GM23338 (cell line): ENCODE measurements around the gene ERBB4. TPM values are rescaled to one million over a fixed set of nuclear protein-coding genes. Genes with fewer than 3 reads are reported as not detected.

Experiments
- ATAC-seq: fragments of 200-7000 bp; cut with Tn5 transposase; 3 replicates; pipeline ENCODE4 v1.9.1; 2020
- DNase-seq: peaks from one replicate; pipeline ENCODE4 v3.0.0-alpha.2; 2015; ENCODE audit warnings: low spot score
- H2AFZ ChIP-seq: fragments of 200-600 bp; sonication (generic); 2 replicates; pipeline ENCODE4 v1.8.0; 2016; ENCODE audit warnings: antibody characterized with exemption, mild to moderate bottlenecking, moderate library complexity
- H3F3A ChIP-seq: fragments of 200-600 bp; sonication (generic); replicated peaks from 2 replicates; pipeline ENCODE4 v1.8.0; 2017; ENCODE audit warnings: antibody characterized with exemption, mixed run types, low read depth
- H3K27ac ChIP-seq: fragments of 200-600 bp; sonication (generic); 2 replicates; pipeline ENCODE4 v1.6.1; 2016; ENCODE audit warnings: low read depth
- H3K27me3 ChIP-seq: fragments of 200-600 bp; sonication (generic); 2 replicates; pipeline ENCODE4 v1.8.0; 2016; ENCODE audit warnings: mild to moderate bottlenecking, mixed run types, moderate library complexity; ENCODE audit not compliant: insufficient read depth
- H3K36me3 ChIP-seq: fragments of 200-600 bp; sonication (generic); 2 replicates; pipeline ENCODE4 v1.8.0; 2016; ENCODE audit warnings: mild to moderate bottlenecking; ENCODE audit not compliant: insufficient read depth
- H3K4me1 ChIP-seq: fragments of 200-600 bp; sonication (generic); 2 replicates; pipeline ENCODE4 v1.8.0; 2016; ENCODE audit warnings: mild to moderate bottlenecking, moderate library complexity; ENCODE audit not compliant: insufficient read depth
- H3K4me2 ChIP-seq: fragments of 200-600 bp; sonication (generic); 2 replicates; pipeline ENCODE4 v1.7.1; 2017; ENCODE audit warnings: mixed run types
- H3K4me3 ChIP-seq: fragments of 200-600 bp; sonication (generic); 2 replicates; pipeline ENCODE4 v1.6.1; 2016; ENCODE audit warnings: mixed run types
- H3K79me2 ChIP-seq: fragments of 200-600 bp; sonication (generic); replicated peaks from 2 replicates; pipeline ENCODE4 v1.8.0; 2017; ENCODE audit warnings: mild to moderate bottlenecking; ENCODE audit not compliant: insufficient read depth
- H3K9me2 ChIP-seq: fragments of 200-600 bp; sonication (generic); 2 replicates; pipeline ENCODE4 v1.8.0; 2017; ENCODE audit not compliant: insufficient read depth
- H4K20me1 ChIP-seq: fragments of 200-600 bp; sonication (generic); replicated peaks from 2 replicates; pipeline ENCODE4 v1.8.0; 2017; ENCODE audit warnings: mild to moderate bottlenecking; ENCODE audit not compliant: insufficient read depth
- H3K27ac Mint-ChIP-seq: 2 replicates; pipeline ENCODE4 v1.8.0; 2020; ENCODE audit warnings: inconsistent platforms, mild to moderate bottlenecking, moderate library complexity, mixed read lengths
- H3K27me3 Mint-ChIP-seq: 3 replicates; pipeline ENCODE4 v1.8.0; 2022; ENCODE audit warnings: low read depth, mild to moderate bottlenecking, moderate library complexity, mixed read lengths, inconsistent platforms; ENCODE audit not compliant: insufficient read depth, poor library complexity
- H3K36me3 Mint-ChIP-seq: 3 replicates; pipeline ENCODE4 v1.8.0; 2021; ENCODE audit warnings: low read depth, mild to moderate bottlenecking, inconsistent platforms, moderate library complexity, mixed read lengths
- H3K4me1 Mint-ChIP-seq: 3 replicates; pipeline ENCODE4 v1.8.0; 2020; ENCODE audit warnings: mild to moderate bottlenecking, inconsistent platforms, mixed read lengths
- H3K4me3 Mint-ChIP-seq: 3 replicates; pipeline ENCODE4 v1.8.0; 2021; ENCODE audit warnings: moderate library complexity, mild to moderate bottlenecking, inconsistent platforms, mixed read lengths
- H3K9me3 Mint-ChIP-seq: 3 replicates; pipeline ENCODE4 v1.8.0; 2020; ENCODE audit warnings: moderate library complexity, mild to moderate bottlenecking, inconsistent platforms, mixed read lengths
- CTCF ChIP-seq, 2 experiments: fragments of 200-600 bp in 1 of 2; sonication (generic) in 1 of 2; conservative IDR thresholded peaks; 2 replicates each; pipeline versions ENCODE4 v1.5.1 to v1.6.1; 2016 to 2017; ENCODE audit warnings: antibody characterized with exemption in 2 of 2, low read depth in 2 of 2, mild to moderate bottlenecking in 2 of 2, moderate library complexity in 1 of 2
- REST ChIP-seq: IDR thresholded peaks from one replicate; pipeline ENCODE4 v1.6.1; 2018; ENCODE audit warnings: antibody characterized with exemption; ENCODE audit not compliant: unreplicated experiment
- polyA plus RNA-seq: library from polyadenylated mRNA; unstranded; fragments of >200 nt; fragmentation: Nextera tagmentation; extraction: Ambion mirVana; gene quantifications from 2 replicates; pipeline ENCODE4 v1.2.1, GENCODE V29; 2016
- total RNA-seq: library from RNA; depleted of rRNA; stranded (reverse); fragments of >200 nt; shearing (Covaris generic); gene quantifications from 2 replicates; pipeline ENCODE4 v1.2.3, GENCODE V29; 2014
- TF ChIP-seq, protein P1 (sequence below): fragments of 250-450 bp; sonication (Bioruptor Pico); IDR thresholded peaks from 2 replicates; pipeline ENCODE4 v1.5.0; 2020; ENCODE audit warnings: mild to moderate bottlenecking, moderate library complexity

Gene ERBB4
- total and polyA plus RNA-seq, 2 experiments from 2014 or later = 0.73 to 1.1 TPM

- H3K4me2 ChIP-seq = no peak overlapping the region
- H3K4me1 Mint-ChIP-seq = no peaks in the 10 kb centered on the region
- H3K4me3 ChIP-seq = no peak overlapping the region
- ATAC-seq = peak; percentile 45
- no peak overlapping the region for H2AFZ ChIP-seq
- H3K36me3 ChIP-seq = no peaks in the 10 kb centered on the region
- H3F3A ChIP-seq = no peaks in the 10 kb centered on the region
- peak; percentile 31 for DNase-seq
- H3K27ac ChIP-seq = no peak overlapping the region
- no peaks in the 10 kb centered on the region for H3K36me3 Mint-ChIP-seq
- TF ChIP-seq, protein P1, sequence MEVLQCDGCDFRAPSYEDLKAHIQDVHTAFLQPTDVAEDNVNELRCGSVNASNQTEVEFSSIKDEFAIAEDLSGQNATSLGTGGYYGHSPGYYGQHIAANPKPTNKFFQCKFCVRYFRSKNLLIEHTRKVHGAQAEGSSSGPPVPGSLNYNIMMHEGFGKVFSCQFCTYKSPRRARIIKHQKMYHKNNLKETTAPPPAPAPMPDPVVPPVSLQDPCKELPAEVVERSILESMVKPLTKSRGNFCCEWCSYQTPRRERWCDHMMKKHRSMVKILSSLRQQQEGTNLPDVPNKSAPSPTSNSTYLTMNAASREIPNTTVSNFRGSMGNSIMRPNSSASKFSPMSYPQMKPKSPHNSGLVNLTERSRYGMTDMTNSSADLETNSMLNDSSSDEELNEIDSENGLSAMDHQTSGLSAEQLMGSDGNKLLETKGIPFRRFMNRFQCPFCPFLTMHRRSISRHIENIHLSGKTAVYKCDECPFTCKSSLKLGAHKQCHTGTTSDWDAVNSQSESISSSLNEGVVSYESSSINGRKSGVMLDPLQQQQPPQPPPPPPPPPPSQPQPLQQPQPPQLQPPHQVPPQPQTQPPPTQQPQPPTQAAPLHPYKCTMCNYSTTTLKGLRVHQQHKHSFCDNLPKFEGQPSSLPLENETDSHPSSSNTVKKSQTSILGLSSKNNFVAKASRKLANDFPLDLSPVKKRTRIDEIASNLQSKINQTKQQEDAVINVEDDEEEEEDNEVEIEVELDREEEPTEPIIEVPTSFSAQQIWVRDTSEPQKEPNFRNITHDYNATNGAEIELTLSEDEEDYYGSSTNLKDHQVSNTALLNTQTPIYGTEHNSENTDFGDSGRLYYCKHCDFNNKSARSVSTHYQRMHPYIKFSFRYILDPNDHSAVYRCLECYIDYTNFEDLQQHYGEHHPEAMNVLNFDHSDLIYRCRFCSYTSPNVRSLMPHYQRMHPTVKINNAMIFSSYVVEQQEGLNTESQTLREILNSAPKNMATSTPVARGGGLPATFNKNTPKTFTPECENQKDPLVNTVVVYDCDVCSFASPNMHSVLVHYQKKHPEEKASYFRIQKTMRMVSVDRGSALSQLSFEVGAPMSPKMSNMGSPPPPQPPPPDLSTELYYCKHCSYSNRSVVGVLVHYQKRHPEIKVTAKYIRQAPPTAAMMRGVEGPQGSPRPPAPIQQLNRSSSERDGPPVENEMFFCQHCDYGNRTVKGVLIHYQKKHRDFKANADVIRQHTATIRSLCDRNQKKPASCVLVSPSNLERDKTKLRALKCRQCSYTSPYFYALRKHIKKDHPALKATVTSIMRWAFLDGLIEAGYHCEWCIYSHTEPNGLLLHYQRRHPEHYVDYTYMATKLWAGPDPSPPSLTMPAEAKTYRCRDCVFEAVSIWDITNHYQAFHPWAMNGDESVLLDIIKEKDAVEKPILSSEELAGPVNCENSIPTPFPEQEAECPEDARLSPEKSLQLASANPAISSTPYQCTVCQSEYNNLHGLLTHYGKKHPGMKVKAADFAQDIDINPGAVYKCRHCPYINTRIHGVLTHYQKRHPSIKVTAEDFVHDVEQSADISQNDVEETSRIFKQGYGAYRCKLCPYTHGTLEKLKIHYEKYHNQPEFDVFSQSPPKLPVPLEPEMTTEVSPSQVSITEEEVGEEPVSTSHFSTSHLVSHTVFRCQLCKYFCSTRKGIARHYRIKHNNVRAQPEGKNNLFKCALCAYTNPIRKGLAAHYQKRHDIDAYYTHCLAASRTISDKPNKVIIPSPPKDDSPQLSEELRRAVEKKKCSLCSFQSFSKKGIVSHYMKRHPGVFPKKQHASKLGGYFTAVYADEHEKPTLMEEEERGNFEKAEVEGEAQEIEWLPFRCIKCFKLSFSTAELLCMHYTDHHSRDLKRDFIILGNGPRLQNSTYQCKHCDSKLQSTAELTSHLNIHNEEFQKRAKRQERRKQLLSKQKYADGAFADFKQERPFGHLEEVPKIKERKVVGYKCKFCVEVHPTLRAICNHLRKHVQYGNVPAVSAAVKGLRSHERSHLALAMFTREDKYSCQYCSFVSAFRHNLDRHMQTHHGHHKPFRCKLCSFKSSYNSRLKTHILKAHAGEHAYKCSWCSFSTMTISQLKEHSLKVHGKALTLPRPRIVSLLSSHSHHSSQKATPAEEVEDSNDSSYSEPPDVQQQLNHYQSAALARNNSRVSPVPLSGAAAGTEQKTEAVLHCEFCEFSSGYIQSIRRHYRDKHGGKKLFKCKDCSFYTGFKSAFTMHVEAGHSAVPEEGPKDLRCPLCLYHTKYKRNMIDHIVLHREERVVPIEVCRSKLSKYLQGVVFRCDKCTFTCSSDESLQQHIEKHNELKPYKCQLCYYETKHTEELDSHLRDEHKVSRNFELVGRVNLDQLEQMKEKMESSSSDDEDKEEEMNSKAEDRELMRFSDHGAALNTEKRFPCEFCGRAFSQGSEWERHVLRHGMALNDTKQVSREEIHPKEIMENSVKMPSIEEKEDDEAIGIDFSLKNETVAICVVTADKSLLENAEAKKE (CRISPR knock-in tag) = no peak
- TF ChIP-seq CTCF (conservative IDR thresholded peaks at IDR 0.05; ENCODE audit: low read depth in 2 of 2) (peak; percentile 48 to 65), REST (no peak)
- H3K9me3 Mint-ChIP-seq = no peaks in the 10 kb centered on the region
- H3K27me3 ChIP-seq = no peaks in the 10 kb centered on the region
- H4K20me1 ChIP-seq = no peaks in the 10 kb centered on the region
- H3K4me3 Mint-ChIP-seq = no peak overlapping the region
- H3K27ac Mint-ChIP-seq = no peak overlapping the region
- H3K79me2 ChIP-seq = no peaks in the 10 kb centered on the region
- H3K4me1 ChIP-seq = no peaks in the 10 kb centered on the region
- no peaks in the 10 kb centered on the region for H3K9me2 ChIP-seq
- no peaks in the 10 kb centered on the region for H3K27me3 Mint-ChIP-seq
Measured at GRCh38 chr2:212520340-212520739, 18.3 kb downstream of the ERBB4 start.
